HL-60 (cell line): ENCODE results near the gene CTNNBIP1.

Experiments
- CTCF ChIP-seq: IDR thresholded peaks from one replicate; pipeline ENCODE4 v1.5.1; 2011; ENCODE audit warnings: low read length, control low read depth, inconsistent platforms; ENCODE audit not compliant: insufficient read depth
- GABPA ChIP-seq: IDR thresholded peaks from 2 replicates; pipeline ENCODE4 v1.6.1; 2012; ENCODE audit warnings: low read depth
- POLR2AphosphoS5 ChIP-seq: IDR thresholded peaks from 2 replicates; pipeline ENCODE4 v1.6.1; 2012; ENCODE audit warnings: low read depth
- REST ChIP-seq: IDR thresholded peaks from 2 replicates; pipeline ENCODE4 v1.6.1; 2012; ENCODE audit warnings: low read depth; ENCODE audit not compliant: insufficient replicate concordance

- TF ChIP-seq CTCF (no peak), POLR2AphosphoS5 (no peak), REST (no peak), GABPA (no peak)
These were observed 67.9 kb downstream of the CTNNBIP1 start for GRCh38 chr1:9842073-9842711.
